H9 (cell line): ENCODE results near the gene AMPH. TPM values are rescaled to one million over a fixed set of nuclear protein-coding genes. Genes with fewer than 3 reads are reported as not detected.

Experiments
- DNase-seq: peaks from one replicate; pipeline ENCODE4 v3.0.0-alpha.2; 2017
- H2AFZ ChIP-seq: one replicate; pipeline ENCODE4 v1.6.1; 2013; ENCODE audit warnings: mild to moderate bottlenecking, low read length, control low read depth, moderate library complexity
- H2AK5ac ChIP-seq: 2 replicates; pipeline ENCODE4 v1.6.1; 2013; ENCODE audit warnings: low read length, control low read depth, mixed read lengths; ENCODE audit not compliant: insufficient read length
- H2BK120ac ChIP-seq: one replicate; pipeline ENCODE4 v1.6.1; 2013; ENCODE audit warnings: low read depth, mild to moderate bottlenecking, low read length, control low read depth, inconsistent platforms; ENCODE audit not compliant: poor library complexity, severe bottlenecking
- H2BK12ac ChIP-seq: 2 replicates; pipeline ENCODE4 v1.6.1; 2013; ENCODE audit warnings: low read length, control low read depth, mixed read lengths, low read depth; ENCODE audit not compliant: insufficient read length
- H2BK15ac ChIP-seq: 2 replicates; pipeline ENCODE4 v1.6.1; 2013; ENCODE audit warnings: low read depth, low read length, control low read depth
- H2BK20ac ChIP-seq: one replicate; pipeline ENCODE4 v1.6.1; 2013; ENCODE audit warnings: low read depth, mild to moderate bottlenecking, low read length, control low read depth, inconsistent platforms; ENCODE audit not compliant: poor library complexity, severe bottlenecking
- H2BK5ac ChIP-seq: 2 replicates; pipeline ENCODE4 v1.6.1; 2013; ENCODE audit warnings: low read length, control low read depth, mixed read lengths; ENCODE audit not compliant: insufficient read length
- H3K14ac ChIP-seq: 2 replicates; pipeline ENCODE4 v1.6.1; 2013; ENCODE audit warnings: low read length, control low read depth; ENCODE audit not compliant: insufficient read depth
- H3K18ac ChIP-seq: 2 replicates; pipeline ENCODE4 v1.6.1; 2013; ENCODE audit warnings: low read depth, mild to moderate bottlenecking, mixed read lengths, low read length, control low read depth; ENCODE audit not compliant: insufficient read length
- H3K23ac ChIP-seq: 2 replicates; pipeline ENCODE4 v1.6.1; 2013; ENCODE audit warnings: low read length, control low read depth, mixed read lengths, low read depth; ENCODE audit not compliant: insufficient read length
- H3K23me2 ChIP-seq: 2 replicates; pipeline ENCODE4 v1.6.1; 2013; ENCODE audit warnings: low read depth, mild to moderate bottlenecking, mixed read lengths, low read length, control low read depth; ENCODE audit not compliant: insufficient read length, poor library complexity, severe bottlenecking
- H3K27ac ChIP-seq: 2 replicates; pipeline ENCODE4 v1.5.1; 2013; ENCODE audit warnings: low read length, control low read depth, mixed read lengths, low read depth; ENCODE audit not compliant: insufficient read length
- H3K27me3 ChIP-seq: 2 replicates; pipeline ENCODE4 v1.6.1; 2013; ENCODE audit warnings: low read length, control low read depth, inconsistent platforms; ENCODE audit not compliant: insufficient read depth
- H3K4ac ChIP-seq: 2 replicates; pipeline ENCODE4 v1.6.1; 2013; ENCODE audit warnings: low read depth, mild to moderate bottlenecking, control low read depth, inconsistent platforms, low read length, moderate library complexity
- H3K4me1 ChIP-seq: 2 replicates; pipeline ENCODE4 v1.6.1; 2013; ENCODE audit warnings: low read length, control low read depth, inconsistent platforms; ENCODE audit not compliant: insufficient read depth
- H3K4me2 ChIP-seq: 2 replicates; pipeline ENCODE4 v1.6.1; 2013; ENCODE audit warnings: low read length, control low read depth, mixed read lengths; ENCODE audit not compliant: insufficient read length, insufficient read depth
- H3K56ac ChIP-seq: 2 replicates; pipeline ENCODE4 v1.6.1; 2013; ENCODE audit warnings: low read depth, mild to moderate bottlenecking, mixed read lengths, low read length, control low read depth; ENCODE audit not compliant: insufficient read length
- H3K79me1 ChIP-seq: 2 replicates; pipeline ENCODE4 v1.6.1; 2013; ENCODE audit warnings: low read depth, mild to moderate bottlenecking, moderate library complexity, low read length, control low read depth, inconsistent platforms; ENCODE audit not compliant: insufficient read depth, poor library complexity, severe bottlenecking
- H3K79me2 ChIP-seq: 2 replicates; pipeline ENCODE4 v1.6.1; 2013; ENCODE audit warnings: low read length, control low read depth, inconsistent platforms; ENCODE audit not compliant: insufficient read depth
- H3K9ac ChIP-seq: 2 replicates; pipeline ENCODE4 v1.6.1; 2013; ENCODE audit warnings: low read length, control low read depth, mixed read lengths; ENCODE audit not compliant: insufficient read length; ENCODE audit errors: extremely low read depth
- H3K9me3 ChIP-seq: one replicate; pipeline ENCODE4 v1.6.1; 2013; ENCODE audit warnings: low read depth, low read length, inconsistent platforms; ENCODE audit not compliant: control insufficient read depth
- H3T11ph ChIP-seq: one replicate; pipeline ENCODE4 v1.6.1; 2013; ENCODE audit warnings: mild to moderate bottlenecking, low read length, control low read depth, inconsistent platforms
- H4K20me1 ChIP-seq: one replicate; pipeline ENCODE4 v1.6.1; 2013; ENCODE audit not compliant: control insufficient read depth, insufficient read length, insufficient read depth
- H4K5ac ChIP-seq: 2 replicates; pipeline ENCODE4 v1.6.1; 2013; ENCODE audit warnings: low read depth, mild to moderate bottlenecking, mixed read lengths, low read length, control low read depth; ENCODE audit not compliant: insufficient read length
- H4K8ac ChIP-seq: replicated peaks from 2 replicates; pipeline ENCODE4 v1.6.1; 2013; ENCODE audit warnings: low read length, control low read depth, mixed read lengths, low read depth; ENCODE audit not compliant: insufficient read length
- H4K91ac ChIP-seq: 2 replicates; pipeline ENCODE4 v1.6.1; 2013; ENCODE audit warnings: low read depth, mild to moderate bottlenecking, moderate library complexity, mixed read lengths, low read length, control low read depth; ENCODE audit not compliant: insufficient read length
- H3K27ac Mint-ChIP-seq, 3 experiments: 2 replicates in 2 of 3; 3 replicates in 1 of 3; pipeline ENCODE4 v1.8.0; 2020 to 2021; ENCODE audit warnings: mixed read lengths in 3 of 3, mild to moderate bottlenecking in 1 of 3, moderate library complexity in 1 of 3
- H3K27me3 Mint-ChIP-seq: 2 replicates; pipeline ENCODE4 v1.8.0; 2021; ENCODE audit warnings: low read depth, mild to moderate bottlenecking, moderate library complexity, mixed read lengths
- H3K36me3 Mint-ChIP-seq, 3 experiments: 2 replicates in 2 of 3; 3 replicates in 1 of 3; pipeline ENCODE4 v1.8.0; 2020 to 2021; ENCODE audit warnings: low read depth in 3 of 3, mixed read lengths in 3 of 3; ENCODE audit not compliant: insufficient read depth in 1 of 3
- H3K4me1 Mint-ChIP-seq, 2 experiments: 2 replicates each; pipeline ENCODE4 v1.8.0; 2020; ENCODE audit warnings: mixed read lengths in 2 of 2
- H3K4me3 Mint-ChIP-seq, 2 experiments: 2 replicates in 1 of 2; 3 replicates in 1 of 2; pipeline ENCODE4 v1.8.0; 2020 to 2021; ENCODE audit warnings: mild to moderate bottlenecking in 2 of 2, mixed read lengths in 2 of 2, moderate library complexity in 1 of 2
- H3K9me3 Mint-ChIP-seq, 2 experiments: 2 replicates in 1 of 2; 3 replicates in 1 of 2; pipeline ENCODE4 v1.8.0; 2020; ENCODE audit warnings: mild to moderate bottlenecking in 2 of 2, mixed read lengths in 2 of 2, moderate library complexity in 1 of 2
- CTCF ChIP-seq: fragments of 200-600 bp; sonication (generic); conservative IDR thresholded peaks from 3 replicates; pipeline ENCODE4 v1.8.0; 2021; ENCODE audit warnings: antibody characterized with exemption, mild to moderate bottlenecking
- WGBS: extraction: QIAGEN DNeasy Blood & Tissue Kit; methylation state at CpG from one replicate; pipeline ENCODE4 v1.1.7; 2013; ENCODE audit warnings: missing lambda C conversion rate, low lambda C conversion rate, mixed read lengths; ENCODE audit not compliant: insufficient read length; ENCODE audit errors: extremely low coverage; 5-methylcytosine and 5-hydroxymethylcytosine counted together
- total RNA-seq: library from RNA; stranded (reverse); gene quantifications from 2 replicates; pipeline ENCODE4 v1.2.1, GENCODE V29; 2021

Gene AMPH
- total RNA-seq, 1 experiment from 2014 or later = 4.8 TPM

DNA sequence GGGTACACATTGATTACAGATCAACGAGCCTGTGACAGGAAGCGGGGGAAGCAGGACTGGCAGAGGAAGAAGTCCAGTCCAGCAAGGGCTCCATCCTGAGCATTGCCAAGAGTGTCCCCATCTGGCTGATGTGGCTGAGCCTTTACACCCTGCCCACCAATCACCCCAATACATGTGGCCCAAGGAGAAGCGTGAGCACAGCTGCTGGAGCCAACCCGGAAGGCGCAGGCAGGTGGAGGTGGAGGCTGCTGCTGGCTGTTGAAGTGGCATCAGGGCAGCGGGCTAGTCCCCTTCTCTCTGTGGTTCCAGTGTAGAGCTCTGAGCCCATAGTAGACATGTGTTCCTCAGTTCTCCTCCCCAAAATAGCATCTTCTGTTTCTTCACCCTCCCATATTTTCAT is 6.8 kb upstream of the AMPH start:
- H4K20me1 ChIP-seq = no peaks in the 10 kb centered on the region
- Mint-ChIP-seq H3K36me3 (no peaks in the 10 kb centered on the region), H3K4me1 (no peaks in the 10 kb centered on the region), H3K27ac (no peak overlapping the region), H3K4me3 (no peak overlapping the region), H3K9me3 (no peaks in the 10 kb centered on the region; a peak in 2 of 5 replicates), H3K27me3 (peaks cover 13% of the 10 kb centered on the region)
- H3K56ac ChIP-seq = no peak overlapping the region
- no peaks in the 10 kb centered on the region for H3K4me1 ChIP-seq
- DNase-seq = no peak
- H4K5ac ChIP-seq = no peak overlapping the region
- H3K4me2 ChIP-seq = no peak overlapping the region
- H3K18ac ChIP-seq = no peak overlapping the region
- no peak overlapping the region for H4K91ac ChIP-seq
- no peak overlapping the region for H3K4ac ChIP-seq
- no peak overlapping the region for H3K27ac ChIP-seq
- H2AK5ac ChIP-seq = no peak overlapping the region
- H3K27me3 ChIP-seq = no peaks in the 10 kb centered on the region
- TF ChIP-seq CTCF = no peak
- H3K79me1 ChIP-seq = no peaks in the 10 kb centered on the region
- H3K14ac ChIP-seq = no peak overlapping the region
- no peak overlapping the region for H2AFZ ChIP-seq
- H2BK20ac ChIP-seq = no peak overlapping the region
- no peak overlapping the region for H3K9ac ChIP-seq
- no peaks in the 10 kb centered on the region for H3K23me2 ChIP-seq
- no peak overlapping the region for H2BK12ac ChIP-seq
- no peak overlapping the region for H3K23ac ChIP-seq
- H3T11ph ChIP-seq = no peak overlapping the region
- no peak overlapping the region for H2BK15ac ChIP-seq
- H4K8ac ChIP-seq = no peak overlapping the region
- WGBS = no CpG with 5 or more reads among the region's 6 CpGs
- H2BK120ac ChIP-seq = no peak overlapping the region
- H2BK5ac ChIP-seq = no peak overlapping the region
- H3K79me2 ChIP-seq = no peaks in the 10 kb centered on the region
- no peaks in the 10 kb centered on the region for H3K9me3 ChIP-seq
